ENCODE measurements around the gene RPS6KB1.

DNA sequence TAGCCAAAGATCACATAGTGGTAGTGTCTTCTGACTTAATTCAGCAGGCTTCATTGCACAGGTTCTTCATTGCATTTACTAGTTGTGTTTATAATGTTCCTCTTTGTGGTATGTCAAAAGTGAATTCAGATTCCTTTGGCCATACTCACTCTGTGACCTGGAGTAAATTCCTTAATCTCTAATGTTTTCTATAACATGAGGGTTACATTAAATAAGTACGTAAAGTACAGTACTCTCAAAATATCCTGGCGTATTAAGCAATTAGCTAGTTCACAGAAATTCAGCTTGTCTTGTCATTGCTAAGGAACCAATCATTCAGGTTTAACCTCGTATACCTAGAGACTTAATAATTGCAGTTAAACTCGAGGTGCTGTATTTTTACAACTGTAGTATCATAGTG, 4.2 kb downstream of the RPS6KB1 start:
- TF ChIP-seq, protein P1, sequence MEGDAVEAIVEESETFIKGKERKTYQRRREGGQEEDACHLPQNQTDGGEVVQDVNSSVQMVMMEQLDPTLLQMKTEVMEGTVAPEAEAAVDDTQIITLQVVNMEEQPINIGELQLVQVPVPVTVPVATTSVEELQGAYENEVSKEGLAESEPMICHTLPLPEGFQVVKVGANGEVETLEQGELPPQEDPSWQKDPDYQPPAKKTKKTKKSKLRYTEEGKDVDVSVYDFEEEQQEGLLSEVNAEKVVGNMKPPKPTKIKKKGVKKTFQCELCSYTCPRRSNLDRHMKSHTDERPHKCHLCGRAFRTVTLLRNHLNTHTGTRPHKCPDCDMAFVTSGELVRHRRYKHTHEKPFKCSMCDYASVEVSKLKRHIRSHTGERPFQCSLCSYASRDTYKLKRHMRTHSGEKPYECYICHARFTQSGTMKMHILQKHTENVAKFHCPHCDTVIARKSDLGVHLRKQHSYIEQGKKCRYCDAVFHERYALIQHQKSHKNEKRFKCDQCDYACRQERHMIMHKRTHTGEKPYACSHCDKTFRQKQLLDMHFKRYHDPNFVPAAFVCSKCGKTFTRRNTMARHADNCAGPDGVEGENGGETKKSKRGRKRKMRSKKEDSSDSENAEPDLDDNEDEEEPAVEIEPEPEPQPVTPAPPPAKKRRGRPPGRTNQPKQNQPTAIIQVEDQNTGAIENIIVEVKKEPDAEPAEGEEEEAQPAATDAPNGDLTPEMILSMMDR (IDR thresholded peaks at IDR 0.05): no peak
- no peak for TF ChIP-seq ZFX (IDR thresholded peaks at IDR 0.05; ENCODE audit: borderline replicate concordance)

All from 22Rv1 (cell line).